HK-2 (cell line): Measurements from ENCODE around the gene SPDYE18.
"Not testable (repeated sequence)": the region's sequence is repeated elsewhere in the genome, so short reads cannot be mapped to it uniquely, and the experiment has no call there.

ENCODE experiments used
- DNase-seq: peaks from one replicate; pipeline ENCODE4 v3.0.0-alpha.2; 2018; ENCODE audit not compliant: unreplicated experiment

The SPDYE18 gene

GRCh38 chr7:77005461-77006057 is 56.8 kb downstream of the SPDYE18 start:
- not testable (repeated sequence) for DNase-seq

DNA sequence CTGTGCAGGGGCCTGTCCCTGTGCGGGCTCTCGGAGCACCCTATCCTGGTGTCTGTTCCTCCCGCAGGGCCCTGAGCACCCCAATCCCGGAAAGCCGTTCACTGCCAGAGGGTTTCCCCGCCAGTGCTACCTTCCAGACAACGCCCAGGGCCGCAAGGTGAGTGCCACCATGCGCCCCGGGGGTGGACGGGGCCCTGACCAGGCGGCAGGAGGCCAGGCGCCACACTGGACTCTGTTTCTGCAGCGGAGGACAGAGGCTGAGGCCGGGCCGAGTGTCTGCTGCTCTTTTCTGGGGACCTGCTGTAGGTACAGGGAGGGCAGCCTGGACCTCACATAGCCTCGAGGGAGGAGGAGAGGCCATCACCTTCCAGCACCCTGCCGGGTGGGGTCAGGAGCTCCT is 58.2 kb downstream of the SPDYE18 start:
- not testable (repeated sequence) for DNase-seq

GRCh38 chr7:77003241-77003640 is 59.1 kb downstream of the SPDYE18 start:
- DNase-seq = not testable (repeated sequence)

GRCh38 chr7:77002678-77003233 is 59.6 kb downstream of the SPDYE18 start:
- not testable (repeated sequence) for DNase-seq

DNA sequence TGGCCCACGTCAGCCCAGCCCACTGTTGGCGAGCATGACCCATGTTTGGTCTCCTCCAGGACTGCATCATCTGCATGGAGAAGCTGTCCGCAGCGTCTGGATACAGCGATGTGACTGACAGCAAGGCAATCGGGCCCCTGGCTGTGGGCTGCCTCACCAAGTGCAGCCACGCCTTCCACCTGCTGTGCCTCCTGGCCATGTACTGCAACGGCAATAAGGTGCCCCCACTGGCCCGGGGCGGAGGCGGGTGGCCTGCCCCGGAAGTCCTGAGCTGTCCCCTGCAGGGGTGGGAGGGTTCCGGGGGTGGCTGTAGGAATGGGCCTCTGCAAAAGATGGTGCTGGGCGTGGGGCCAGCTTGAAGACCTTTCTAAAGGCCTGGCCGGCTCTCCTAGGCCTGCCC is 60.3 kb downstream of the SPDYE18 start:
- peak; percentile 1 for DNase-seq
